Esophagus (tissue), 2 donors: ENCODE data around the gene RHD. TPM values are rescaled to one million over a fixed set of nuclear protein-coding genes. Genes with fewer than 3 reads are reported as not detected.
"Not testable (repeated sequence)": the region's sequence is repeated elsewhere in the genome, so short reads cannot be mapped to it uniquely, and the experiment has no call there.

Experiments used
- H3K27ac ChIP-seq, 2 donors: one replicate each; pipeline ENCODE4 v1.5.1; 2013; ENCODE audit warnings: low read depth in 2 of 2, mild to moderate bottlenecking in 2 of 2, inconsistent platforms in 1 of 2, low read length in 1 of 2, moderate library complexity in 1 of 2
- H3K27me3 ChIP-seq, 2 donors: one replicate each; pipeline ENCODE4 v1.6.1; 2013; ENCODE audit warnings: low read length in 2 of 2, control low read depth in 1 of 2, mild to moderate bottlenecking in 1 of 2; ENCODE audit not compliant: insufficient read depth in 2 of 2, control insufficient read depth in 1 of 2
- H3K36me3 ChIP-seq, 2 donors: one replicate each; pipeline ENCODE4 v1.6.1; 2013; ENCODE audit warnings: low read length in 1 of 2; ENCODE audit not compliant: control insufficient read depth in 2 of 2, insufficient read depth in 2 of 2
- H3K4me1 ChIP-seq, 2 donors: one replicate each; pipeline ENCODE4 v1.6.1; 2013; ENCODE audit warnings: low read length in 1 of 2; ENCODE audit not compliant: control insufficient read depth in 2 of 2, insufficient read depth in 2 of 2
- H3K4me3 ChIP-seq, 2 donors: one replicate each; pipeline ENCODE4 v1.5.1; 2013; ENCODE audit warnings: low read length in 2 of 2, mild to moderate bottlenecking in 2 of 2, low read depth in 1 of 2, moderate library complexity in 1 of 2
- H3K9me3 ChIP-seq, 2 donors: one replicate each; pipeline ENCODE4 v1.6.1; 2013; ENCODE audit warnings: mild to moderate bottlenecking in 2 of 2, low read depth in 1 of 2, low read length in 1 of 2, moderate library complexity in 1 of 2; ENCODE audit not compliant: control insufficient read depth in 2 of 2, insufficient read depth in 1 of 2
- WGBS, 2 donors: extraction: QIAGEN DNeasy Blood & Tissue Kit; methylation state at CpG; one replicate each; pipeline ENCODE4 v1.1.7; 2013; 5-methylcytosine and 5-hydroxymethylcytosine counted together
- polyA plus RNA-seq, 2 donors: library from polyadenylated mRNA; stranded (reverse); fragments of 200-250 nt; gene quantifications; one replicate each; pipeline ENCODE4 v1.2.3, GENCODE V29; 2013
- donor health status: healthy with polysubstance abuse.
- donor health status: Bipolar disorder and iron deficiency.

RHD gene
- polyA plus RNA-seq, 2 donors, result not detected

GRCh38 chr1:25256578-25256965 is 15.7 kb upstream of the RHD start:
- H3K4me1 ChIP-seq, result no peaks in the 10 kb centered on the region
- H3K4me3 ChIP-seq, result no peak overlapping the region
- 96 to 97% methylated on average over 5 of the region's 5 CpGs for whole genome bisulfite sequencing, 2 donors
- no peak overlapping the region for H3K27ac ChIP-seq
- H3K27me3 ChIP-seq, result no peaks in the 10 kb centered on the region
- no peaks in the 10 kb centered on the region for H3K36me3 ChIP-seq
- no peaks in the 10 kb centered on the region for H3K9me3 ChIP-seq

DNA sequence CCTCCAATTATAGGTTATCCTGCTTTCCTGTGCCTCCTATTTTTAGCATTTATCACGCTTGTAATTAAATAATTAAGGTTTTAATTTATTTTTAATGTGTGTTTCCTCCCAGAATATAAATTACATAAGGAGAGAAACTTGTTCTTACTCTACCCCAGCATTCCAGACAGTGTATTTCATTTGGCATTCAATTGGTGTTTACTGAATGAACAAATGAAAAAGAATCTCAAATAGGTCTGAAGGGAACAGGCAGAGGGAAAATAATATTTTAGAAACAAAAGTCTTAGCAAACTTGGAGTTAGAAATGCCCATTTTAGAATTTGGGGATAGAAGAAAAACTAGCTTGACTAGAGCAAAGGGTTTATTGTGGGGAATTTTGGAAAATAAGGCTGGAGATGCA is 15.1 kb upstream of the RHD start:
- H3K27ac ChIP-seq, result no peak overlapping the region
- no peaks in the 10 kb centered on the region for H3K9me3 ChIP-seq
- WGBS, 2 donors, result 54 to 57% methylated on average over 1 of the region's 1 CpG
- no peaks in the 10 kb centered on the region for H3K4me1 ChIP-seq
- H3K4me3 ChIP-seq, result no peak overlapping the region
- no peaks in the 10 kb centered on the region for H3K27me3 ChIP-seq
- no peaks in the 10 kb centered on the region for H3K36me3 ChIP-seq

GRCh38 chr1:25259813-25260212 is 12.5 kb upstream of the RHD start:
- H3K27ac ChIP-seq, H3K9me3 ChIP-seq, H3K36me3 ChIP-seq, H3K27me3 ChIP-seq, H3K4me3 ChIP-seq, H3K4me1 ChIP-seq: not testable (repeated sequence)
- WGBS, 2 donors, result 57 to 67% methylated on average over 6 to 7 of the region's 7 CpGs

DNA sequence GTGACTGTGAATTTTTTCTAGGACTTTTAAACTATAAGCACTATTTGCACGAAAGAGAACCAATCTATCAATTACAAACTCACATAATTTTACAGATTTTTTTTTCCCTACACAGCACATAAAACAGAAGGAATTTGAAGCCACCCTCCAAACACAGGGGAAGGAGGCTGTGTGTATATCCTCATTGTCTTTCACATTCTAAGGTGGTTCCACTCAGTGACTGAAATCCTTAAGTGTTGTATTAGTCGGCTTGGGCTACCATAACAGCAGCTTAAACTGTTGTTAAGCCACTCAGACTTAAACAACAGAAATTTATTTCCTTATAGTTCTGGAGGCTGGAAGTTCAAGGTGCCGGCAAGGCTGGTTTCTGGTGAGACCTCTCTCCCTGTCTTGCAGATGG is 12.0 kb upstream of the RHD start:
- H3K36me3 ChIP-seq, H3K27ac ChIP-seq, H3K4me3 ChIP-seq, H3K27me3 ChIP-seq, H3K9me3 ChIP-seq, H3K4me1 ChIP-seq: not testable (repeated sequence)
- WGBS, 2 donors, result 87 to 90% methylated on average over 3 of the region's 3 CpGs

DNA sequence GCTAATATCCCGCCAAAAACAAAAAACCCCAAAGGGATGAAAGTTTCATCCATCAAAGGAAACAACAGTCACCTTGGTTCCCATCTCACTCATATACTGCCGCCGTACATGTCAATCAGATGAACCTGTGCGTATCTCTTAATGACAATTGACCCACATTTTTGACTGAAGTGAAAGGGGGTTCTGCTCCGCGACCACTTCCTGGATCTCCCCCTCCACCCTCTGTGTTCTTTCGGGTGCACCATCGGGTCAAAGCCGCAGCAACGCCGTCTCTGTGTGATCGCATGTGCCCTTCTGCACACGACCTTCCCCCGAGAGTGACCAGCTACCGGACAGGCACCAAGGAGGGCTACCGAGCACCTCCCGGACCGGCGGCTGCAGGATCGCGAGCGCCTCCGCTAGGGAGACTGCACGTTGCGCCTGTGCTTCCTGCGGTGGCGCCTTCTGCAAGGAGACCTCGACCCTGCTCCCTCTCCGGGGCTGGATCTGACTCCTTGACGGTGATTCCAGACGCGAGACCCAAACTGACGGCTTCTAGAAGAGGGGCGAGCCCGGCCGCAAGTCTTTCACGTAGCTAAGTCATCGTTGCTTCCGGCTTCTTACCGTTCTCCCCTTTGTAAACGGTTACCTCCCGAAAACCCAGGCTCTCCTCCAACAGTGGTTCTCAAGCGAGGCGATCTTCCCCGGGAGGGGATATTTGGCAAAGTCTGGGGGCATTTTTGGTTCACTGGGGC is 5.6 kb upstream of the RHD start:
- H3K27me3 ChIP-seq, H3K4me1 ChIP-seq, H3K36me3 ChIP-seq, H3K27ac ChIP-seq, H3K9me3 ChIP-seq: not testable (repeated sequence)
- peak overlapping the region; percentile 40 to 62 for H3K4me3 ChIP-seq
- WGBS, 2 donors, result 0 to 1% methylated on average over 15 to 27 of the region's 45 CpGs

DNA sequence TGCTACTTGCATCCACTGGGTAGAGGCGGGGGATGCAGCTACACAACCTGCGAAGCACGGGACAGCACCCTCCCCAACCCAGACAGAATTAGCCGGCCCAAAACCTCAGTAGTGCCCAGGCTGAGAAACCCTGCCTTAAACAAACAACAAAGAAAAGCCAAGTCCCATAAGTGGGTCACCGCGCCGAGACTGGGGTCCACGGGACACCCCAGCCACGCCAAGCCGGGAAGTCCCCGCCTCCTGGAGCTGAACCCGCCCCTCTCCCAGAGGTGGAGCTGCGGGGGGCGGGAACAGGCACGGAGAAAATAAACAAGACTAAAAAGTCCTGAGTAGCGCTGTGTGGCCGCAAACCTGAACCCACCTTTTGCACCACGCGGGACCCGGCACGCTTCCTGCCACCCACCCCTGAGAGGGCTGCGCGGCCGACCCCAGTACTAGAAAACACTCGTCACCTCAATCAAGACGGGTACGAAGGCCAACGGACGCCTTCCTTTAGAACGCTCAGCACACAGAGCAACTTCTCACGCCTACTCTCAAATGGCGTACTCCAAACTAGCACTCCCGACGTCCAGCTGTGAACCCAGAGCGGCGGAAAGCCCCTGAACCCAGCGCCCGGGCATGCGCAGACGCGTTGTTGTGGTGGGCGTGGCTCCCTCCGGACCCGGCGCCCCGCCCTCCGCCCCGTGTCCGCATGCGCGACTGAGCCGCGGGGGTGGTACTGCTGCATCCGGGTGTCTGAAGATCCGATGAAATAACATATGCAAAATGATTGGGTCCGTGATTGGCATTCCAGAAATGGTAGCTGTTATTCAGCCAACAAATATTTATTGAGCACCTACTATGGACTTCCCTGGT is 4.8 kb upstream of the RHD start:
- 0% methylated on average over 23 to 38 of the region's 56 CpGs for WGBS, 2 donors
- H3K36me3 ChIP-seq, H3K9me3 ChIP-seq, H3K4me1 ChIP-seq, H3K27me3 ChIP-seq: not testable (repeated sequence)
- Histone ChIP-seq H3K27ac (peak overlapping the region in 1 of 2 donors; percentile 94), H3K4me3 (peak overlapping the region; percentile 55 to 56)

- H3K36me3 ChIP-seq, H3K27me3 ChIP-seq, H3K9me3 ChIP-seq, H3K4me1 ChIP-seq: not testable (repeated sequence)
- H3K27ac ChIP-seq, result peak overlapping the region in 1 of 2 donors; percentile 47
- WGBS, 2 donors, result 38 to 39% methylated on average over 14 of the region's 14 CpGs
- H3K4me3 ChIP-seq, result peak overlapping the region in 1 of 2 donors; percentile 56
Measured at GRCh38 chr1:25268143-25268760, 4.1 kb upstream of the RHD start.

GRCh38 chr1:25275648-25276047 is 3.3 kb downstream of the RHD start:
- not testable (repeated sequence) for H3K9me3 ChIP-seq, H3K27me3 ChIP-seq, H3K27ac ChIP-seq, H3K36me3 ChIP-seq, H3K4me3 ChIP-seq, H3K4me1 ChIP-seq
- WGBS, 2 donors, result 69 to 74% methylated on average over 3 to 4 of the region's 4 CpGs

DNA sequence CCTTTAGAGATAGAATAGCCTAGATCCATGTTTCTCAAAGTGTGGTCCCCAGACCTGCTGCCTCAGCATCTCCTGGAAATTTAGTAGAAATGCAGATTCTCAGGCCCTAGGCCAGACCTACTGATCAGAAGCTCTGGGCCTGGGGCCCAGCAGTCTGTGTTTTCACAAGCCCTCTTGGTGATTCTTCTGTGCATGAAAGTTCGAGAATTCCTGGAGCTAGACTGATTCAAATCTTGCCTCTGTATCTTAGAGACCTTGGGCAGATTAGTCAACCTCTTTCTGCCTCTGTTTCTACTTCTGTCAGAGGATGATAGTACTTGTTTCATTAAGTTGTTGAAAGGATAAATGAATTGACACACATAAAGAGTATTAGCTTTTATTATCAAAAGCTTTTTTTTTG is 5.0 kb downstream of the RHD start:
- WGBS, 2 donors, result 88 to 90% methylated on average over 1 of the region's 1 CpG
- not testable (repeated sequence) for H3K36me3 ChIP-seq, H3K4me1 ChIP-seq, H3K27ac ChIP-seq, H3K4me3 ChIP-seq, H3K27me3 ChIP-seq, H3K9me3 ChIP-seq
